HG03432 (cell line): Measurements from ENCODE around the gene UGT1A9.
"Not testable (repeated sequence)": the region's sequence is repeated elsewhere in the genome, so short reads cannot be mapped to it uniquely, and the experiment has no call there.

Experiments used
- ATAC-seq: cut with Tn5 transposase; IDR thresholded peaks from one replicate; pipeline ENCODE4 v1.9.1; 2021; ENCODE audit warnings: mild to moderate bottlenecking, moderate library complexity; ENCODE audit not compliant: unreplicated experiment

UGT1A9 gene

GRCh38 chr2:233679196-233679595 is 7.5 kb downstream of the UGT1A9 start:
- ATAC-seq, result no peak

DNA sequence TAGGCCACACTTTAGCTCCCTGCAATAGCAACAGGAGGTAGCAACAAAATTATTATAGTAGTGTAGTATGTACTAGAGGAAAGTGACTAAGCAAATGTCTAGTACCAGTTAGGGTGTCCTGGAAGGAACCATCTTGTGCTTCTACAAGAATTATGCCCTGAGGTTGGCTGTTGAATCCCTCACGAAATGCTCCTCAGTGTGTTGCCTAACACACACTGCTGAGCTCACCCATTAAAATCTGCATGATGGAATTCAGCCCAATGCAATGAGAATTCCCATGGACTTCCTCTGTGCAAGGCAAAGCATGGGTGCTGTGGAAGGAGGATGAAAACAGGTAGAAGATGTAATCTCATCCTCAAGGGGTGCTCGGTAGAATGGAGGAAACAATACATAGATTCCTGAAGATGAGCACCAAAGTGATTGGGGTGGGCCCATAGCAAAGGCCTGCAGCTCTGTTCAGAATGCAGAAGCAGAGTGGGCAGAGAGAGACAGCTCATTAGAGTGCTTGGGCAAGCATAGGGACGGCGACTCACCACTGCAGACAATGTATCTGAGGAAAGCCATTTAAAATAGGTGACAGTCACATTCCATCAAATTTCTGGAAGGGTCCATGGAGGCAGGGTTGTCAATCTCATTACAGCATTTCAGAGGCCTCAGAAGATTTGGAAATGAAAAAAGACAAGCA is 8.8 kb downstream of the UGT1A9 start:
- ATAC-seq, result no peak

DNA sequence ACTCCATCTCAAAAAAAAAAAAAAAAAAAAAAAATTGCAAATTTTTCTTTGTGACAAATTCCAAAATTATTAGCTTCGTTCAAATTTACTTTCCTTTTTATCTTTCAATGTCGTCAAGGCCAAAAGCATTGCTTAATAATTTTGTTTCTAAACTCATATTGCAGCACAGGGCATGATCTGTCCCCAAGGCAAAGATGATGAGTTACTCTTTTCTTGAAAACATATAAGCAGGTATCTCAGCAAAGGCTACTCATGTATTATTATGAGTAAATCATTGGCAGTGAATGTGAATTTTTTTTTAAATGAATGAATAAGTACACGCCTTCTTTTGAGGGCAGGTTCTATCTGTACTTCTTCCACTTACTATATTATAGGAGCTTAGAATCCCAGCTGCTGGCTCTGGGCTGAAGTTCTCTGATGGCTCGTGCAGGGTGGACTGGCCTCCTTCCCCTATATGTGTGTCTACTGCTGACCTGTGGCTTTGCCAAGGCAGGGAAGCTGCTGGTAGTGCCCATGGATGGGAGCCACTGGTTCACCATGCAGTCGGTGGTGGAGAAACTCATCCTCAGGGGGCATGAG is 9.9 kb downstream of the UGT1A9 start, which contains the start of gene UGT1A7:
Gene UGT1A7 (plus strand): TSS at position 381 of the 579 bp plus-strand sequence. CDS start 37 bp downstream, at position 418.
- ATAC-seq, result no peak

- no peak for ATAC-seq
Observed at GRCh38 chr2:233684640-233685039, 12.9 kb downstream of the UGT1A9 start.

DNA sequence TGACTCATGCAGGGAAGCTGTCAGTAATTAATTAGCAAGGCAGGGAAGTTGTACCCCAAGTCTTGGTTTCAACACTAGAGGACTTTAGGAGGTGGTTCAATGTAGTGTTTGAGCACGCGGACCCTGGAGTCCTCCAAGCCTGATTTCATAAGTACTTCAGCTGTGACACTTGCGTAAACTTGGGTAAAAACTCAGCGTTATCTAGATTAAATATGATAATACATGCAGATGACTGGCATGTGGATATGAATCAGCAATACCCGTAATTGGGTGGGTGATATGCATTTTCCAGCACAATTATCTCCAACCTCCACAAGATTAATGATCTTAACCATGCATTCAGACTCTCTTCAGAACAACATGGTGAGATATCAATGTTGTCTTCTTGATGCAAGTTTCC is 15.2 kb downstream of the UGT1A9 start:
- ATAC-seq, result no peak

GRCh38 chr2:233688341-233688740 is 16.6 kb downstream of the UGT1A9 start:
- ATAC-seq, result no peak

GRCh38 chr2:233689031-233689430 is 17.3 kb downstream of the UGT1A9 start:
- ATAC-seq, result no peak

DNA sequence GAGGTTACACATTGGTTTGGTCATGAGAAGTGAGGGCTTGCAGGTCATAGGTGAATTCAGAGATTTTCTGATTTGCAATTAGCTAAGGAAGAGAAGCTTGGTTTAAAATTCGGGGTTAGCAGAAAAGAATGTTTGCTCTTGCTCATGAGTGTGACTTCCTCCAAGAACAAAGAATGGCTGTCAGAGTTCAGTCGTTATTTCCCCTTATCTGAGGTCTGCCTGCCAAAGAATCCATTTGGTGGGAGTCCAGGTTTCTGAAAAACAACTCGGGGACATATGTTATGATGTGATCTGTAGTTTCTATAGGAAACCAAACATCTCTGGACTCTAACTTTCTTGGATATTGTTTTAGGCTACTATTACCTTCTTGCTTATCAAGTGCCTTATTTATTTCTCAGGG is 17.8 kb downstream of the UGT1A9 start:
- no peak for ATAC-seq

DNA sequence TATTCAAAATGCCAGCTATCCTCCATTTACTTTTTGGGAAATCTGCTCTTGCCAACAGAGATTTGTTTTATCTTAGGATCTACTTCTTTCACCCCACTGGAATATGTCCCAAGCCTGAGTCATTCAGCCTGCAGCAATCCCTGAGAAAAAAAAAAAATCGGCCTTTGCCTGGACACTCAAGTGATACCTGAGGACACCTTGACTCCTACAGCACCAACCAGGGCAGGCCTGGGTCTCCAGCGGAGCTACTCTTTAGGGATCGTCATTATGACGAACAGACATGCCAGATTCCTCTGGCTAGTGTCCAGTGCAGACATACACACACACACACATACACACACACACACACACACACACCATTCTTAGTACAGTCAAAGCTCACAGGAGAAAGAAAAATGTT is 18.7 kb downstream of the UGT1A9 start:
- no peak for ATAC-seq

DNA sequence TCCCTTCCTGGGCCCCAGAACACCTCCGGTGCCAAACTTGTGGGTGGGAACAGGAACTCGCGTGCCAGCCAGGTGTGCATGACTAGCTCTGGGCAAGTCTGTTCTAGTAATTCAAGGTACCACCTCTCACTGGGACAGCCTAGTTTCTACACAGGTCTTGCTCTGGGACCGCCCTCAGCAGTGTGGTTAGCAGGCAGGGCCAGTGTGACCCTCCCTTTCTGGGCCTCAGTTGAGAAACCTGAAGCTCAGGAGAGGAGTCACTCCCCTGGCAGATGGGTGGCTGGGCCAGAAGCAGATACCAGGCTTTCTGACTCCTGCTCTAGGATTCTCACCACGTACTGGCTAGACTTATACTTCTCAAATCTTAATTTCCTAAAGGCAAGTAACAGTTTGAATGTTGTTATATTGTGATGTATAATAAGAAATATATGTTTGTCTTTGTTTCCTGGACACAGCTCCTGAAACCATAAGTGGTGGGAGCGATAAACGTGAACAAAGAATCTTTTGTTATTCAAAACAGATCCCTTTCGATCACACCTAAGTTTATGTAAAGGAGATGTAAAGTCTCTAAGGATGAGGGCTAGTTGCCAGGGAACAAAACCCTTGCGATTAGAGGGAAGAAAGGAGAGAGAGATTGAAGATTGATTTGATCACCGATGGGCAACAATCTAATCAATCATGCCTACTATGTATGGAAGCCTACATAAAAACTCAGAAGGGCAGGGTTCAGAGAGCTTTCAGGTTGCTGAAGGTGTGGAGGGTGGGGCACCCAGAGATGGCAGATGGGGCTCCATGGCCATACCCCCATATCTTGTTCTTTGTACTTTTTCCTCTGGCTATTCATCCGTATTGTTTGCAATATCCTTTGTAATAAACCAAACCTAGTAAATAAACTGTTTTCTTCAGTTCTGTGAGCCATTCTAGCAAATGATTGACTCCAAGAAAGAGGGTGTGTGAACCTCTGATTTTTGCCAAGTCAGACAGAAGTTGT is 20.0 kb downstream of the UGT1A9 start:
- no peak for ATAC-seq

GRCh38 chr2:233692648-233693047 is 20.9 kb downstream of the UGT1A9 start, which contains the start of gene UGT1A6:
TSS of gene UGT1A6 (plus strand) at chr2:233692890. CDS start at chr2:233693005, 115 bp downstream.
- no peak for ATAC-seq

- ATAC-seq, result no peak
Observed at GRCh38 chr2:233693963-233694362, 22.3 kb downstream of the UGT1A9 start.

DNA sequence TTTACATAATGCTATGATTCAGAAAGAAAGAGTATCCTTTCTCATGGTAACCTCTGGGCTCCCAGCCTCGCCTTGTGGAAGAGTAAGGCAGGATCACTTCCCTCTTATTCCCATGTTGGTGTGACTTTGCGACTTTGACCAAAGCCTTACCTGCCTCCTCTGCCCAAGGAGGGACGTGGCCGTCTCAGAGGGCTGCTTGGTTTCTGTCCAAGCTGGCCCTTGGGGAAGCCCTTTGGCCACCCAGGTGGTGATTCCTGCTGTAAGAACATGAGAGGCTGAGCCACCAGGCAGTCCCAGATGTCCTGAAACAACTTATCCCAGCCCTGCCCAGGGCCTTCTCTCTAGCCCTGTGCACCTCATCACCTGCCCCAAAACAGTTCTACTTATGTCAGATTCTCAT is 27.0 kb downstream of the UGT1A9 start:
- ATAC-seq, result no peak

- ATAC-seq, result no peak
Observed at GRCh38 chr2:233699424-233700027, 27.8 kb downstream of the UGT1A9 start.

GRCh38 chr2:233700028-233700635 is 28.4 kb downstream of the UGT1A9 start:
- ATAC-seq, result no peak

- not testable (repeated sequence) for ATAC-seq
Observed at GRCh38 chr2:233700842-233701241, 29.1 kb downstream of the UGT1A9 start.

DNA sequence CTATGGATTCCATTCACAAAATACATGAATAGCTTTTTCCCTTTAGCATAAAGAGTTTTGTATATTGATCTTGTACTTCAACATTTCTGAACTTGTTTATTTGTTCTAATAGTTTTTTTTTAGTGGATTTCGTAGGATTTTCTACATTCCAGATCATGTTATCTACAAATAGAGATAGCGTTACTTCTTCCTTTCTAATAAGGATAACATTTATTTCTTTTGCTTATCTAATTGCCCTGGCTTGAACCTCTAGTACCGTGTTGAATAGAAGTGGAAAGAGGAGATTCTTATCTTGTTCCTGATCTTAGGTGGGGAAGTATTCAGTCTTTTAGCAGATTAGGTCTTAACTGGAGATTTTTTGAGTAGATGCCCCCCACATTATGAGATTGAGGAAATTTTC is 30.5 kb downstream of the UGT1A9 start:
- ATAC-seq, result no peak

GRCh38 chr2:233705911-233706506 is 34.3 kb downstream of the UGT1A9 start:
- ATAC-seq, result no peak

DNA sequence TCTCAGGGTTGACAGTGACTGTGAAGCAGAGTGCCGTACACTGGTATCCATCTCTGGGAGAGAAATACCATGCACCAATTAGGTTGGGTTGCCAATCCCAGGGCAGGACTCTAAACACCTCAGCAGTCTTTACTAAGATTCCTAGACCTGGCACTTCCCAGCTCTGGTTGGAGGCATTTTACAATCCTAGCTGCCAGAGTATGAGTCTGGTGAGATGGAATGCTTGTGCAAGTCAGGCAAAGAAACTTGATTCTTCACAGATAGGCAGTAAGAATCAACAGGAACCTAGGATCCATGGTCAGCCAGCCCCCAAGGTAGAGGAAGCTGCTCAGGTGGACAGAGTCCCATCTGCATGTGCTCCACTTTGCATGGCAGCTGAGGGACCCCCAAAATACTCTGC is 35.0 kb downstream of the UGT1A9 start:
- ATAC-seq, result no peak

DNA sequence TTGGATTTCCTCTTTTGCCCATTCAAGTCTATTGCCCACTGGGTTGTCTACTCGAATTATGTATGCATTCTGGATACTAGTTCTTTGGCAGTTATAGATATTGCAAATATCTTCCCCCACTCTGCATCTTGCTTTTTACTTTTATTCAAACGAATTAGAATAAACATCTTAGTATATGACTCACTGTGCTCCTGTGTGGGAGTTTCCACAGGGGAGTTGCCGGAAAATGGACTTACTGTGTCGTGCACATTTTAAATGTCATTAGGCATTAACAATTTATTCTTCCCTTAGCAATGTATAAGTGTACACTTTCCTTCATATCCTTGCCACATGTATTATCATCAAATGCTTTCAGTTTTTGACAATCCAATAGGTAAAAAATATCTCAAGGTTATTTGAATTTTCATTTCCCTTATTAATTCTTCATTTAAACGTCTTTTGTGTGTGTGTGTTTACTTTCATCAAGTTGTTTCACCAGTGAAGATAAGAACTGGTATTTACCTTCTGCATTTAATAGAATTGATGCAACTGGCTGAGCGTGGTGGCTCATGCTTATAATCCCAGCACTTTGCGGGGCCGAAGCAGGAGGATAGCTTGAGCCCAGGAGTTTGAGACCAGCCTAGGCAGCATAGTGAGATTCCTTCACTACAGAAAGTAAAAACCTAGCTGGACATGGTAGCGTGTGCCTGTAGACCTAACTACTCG is 36.4 kb downstream of the UGT1A9 start:
- ATAC-seq, result no peak
